HG02885 (cell line): ENCODE data around the gene PXMP4.

ENCODE experiments used
- ATAC-seq: cut with Tn5 transposase; IDR thresholded peaks from one replicate; pipeline ENCODE4 v1.9.1; 2021; ENCODE audit warnings: mild to moderate bottlenecking; ENCODE audit not compliant: unreplicated experiment, poor library complexity

The PXMP4 gene

GRCh38 chr20:33659341-33660034, 60.6 kb downstream of the PXMP4 start:
- ATAC-seq: no peak

GRCh38 chr20:33658929-33659328, 61.2 kb downstream of the PXMP4 start:
- no peak for ATAC-seq

GRCh38 chr20:33658510-33658909, 61.6 kb downstream of the PXMP4 start:
- no peak for ATAC-seq

- no peak for ATAC-seq
These were observed 62.4 kb downstream of the PXMP4 start for GRCh38 chr20:33657704-33658095.

- no peak for ATAC-seq
These were observed 63.1 kb downstream of the PXMP4 start for GRCh38 chr20:33656783-33657703.

GRCh38 chr20:33656010-33656782, 63.9 kb downstream of the PXMP4 start:
- ATAC-seq: no peak

- no peak for ATAC-seq
These were observed 64.9 kb downstream of the PXMP4 start for GRCh38 chr20:33655164-33655563.

- no peak for ATAC-seq
These were observed 65.4 kb downstream of the PXMP4 start for GRCh38 chr20:33654680-33655161.

GRCh38 chr20:33653900-33654596, 66.1 kb downstream of the PXMP4 start:
- no peak for ATAC-seq

- no peak for ATAC-seq
These were observed 66.8 kb downstream of the PXMP4 start for GRCh38 chr20:33653218-33653899.
